Immature natural killer cell (primary cell): ENCODE results near the gene TMEM135. TPM values are rescaled to one million over a fixed set of nuclear protein-coding genes. Genes with fewer than 3 reads are reported as not detected.
"Not testable (repeated sequence)": the region's sequence is repeated elsewhere in the genome, so short reads cannot be mapped to it uniquely, and the experiment has no call there.

Experiments
- DNase-seq, 3 donors: peaks; one replicate each; pipeline ENCODE4 v3.0.0; 2022; ENCODE audit warnings: mixed read lengths in 1 of 3
- H3K27ac Mint-ChIP-seq, 6 donors: one replicate each; pipeline ENCODE4 v1.8.0; 2020; ENCODE audit warnings: mixed read lengths in 6 of 6, mild to moderate bottlenecking in 5 of 6, inconsistent platforms in 4 of 6, moderate library complexity in 3 of 6
- H3K27me3 Mint-ChIP-seq, 3 donors: one replicate each; pipeline ENCODE4 v1.8.0; 2020 to 2021; ENCODE audit warnings: low read depth in 3 of 3, mild to moderate bottlenecking in 3 of 3, mixed read lengths in 3 of 3, moderate library complexity in 3 of 3, inconsistent platforms in 1 of 3
- H3K36me3 Mint-ChIP-seq, 3 donors: one replicate each; pipeline ENCODE4 v1.8.0; 2020; ENCODE audit warnings: mixed read lengths in 3 of 3, inconsistent platforms in 2 of 3, mild to moderate bottlenecking in 2 of 3
- H3K4me1 Mint-ChIP-seq, 2 donors: one replicate each; pipeline ENCODE4 v1.8.0; 2020; ENCODE audit warnings: inconsistent platforms in 2 of 2, mild to moderate bottlenecking in 2 of 2, mixed read lengths in 2 of 2, moderate library complexity in 1 of 2
- H3K4me3 Mint-ChIP-seq, 5 donors: one replicate each; pipeline ENCODE4 v1.8.0; 2020; ENCODE audit warnings: mild to moderate bottlenecking in 5 of 5, mixed read lengths in 5 of 5, inconsistent platforms in 3 of 5, moderate library complexity in 3 of 5
- H3K9me3 Mint-ChIP-seq, 6 donors: one replicate each; pipeline ENCODE4 v1.8.0; 2020; ENCODE audit warnings: mild to moderate bottlenecking in 6 of 6, mixed read lengths in 6 of 6, inconsistent platforms in 4 of 6, moderate library complexity in 3 of 6
- polyA plus RNA-seq, 3 donors: library from polyadenylated mRNA; unstranded; fragments of 300-500 nt; fragmentation: Illumina TruSeq; gene quantifications; one replicate each; pipeline ENCODE4 v1.2.3, GENCODE V29; 2021

Gene TMEM135
- polyA plus RNA-seq, 3 donors from 2014 or later: 7.3 to 20.2 (median 11.3) TPM

- H3K36me3 Mint-ChIP-seq: no peaks in the 10 kb centered on the region
- H3K27me3 Mint-ChIP-seq: peaks cover 0 to 5% (median 5%) of the 10 kb centered on the region in 3 donors
- no peaks in the 10 kb centered on the region for H3K9me3 Mint-ChIP-seq
- H3K4me3 Mint-ChIP-seq: no peak overlapping the region
- DNase-seq: no peak
- H3K27ac Mint-ChIP-seq: no peak overlapping the region
- H3K4me1 Mint-ChIP-seq: no peaks in the 10 kb centered on the region
These were observed 31.7 kb upstream of the TMEM135 start for GRCh38 chr11:87006035-87006434.

GRCh38 chr11:87007963-87008362 is 29.8 kb upstream of the TMEM135 start:
- H3K36me3 Mint-ChIP-seq: no peaks in the 10 kb centered on the region
- H3K9me3 Mint-ChIP-seq: no peaks in the 10 kb centered on the region
- no peak overlapping the region for H3K27ac Mint-ChIP-seq
- H3K4me3 Mint-ChIP-seq: no peak overlapping the region
- no peaks in the 10 kb centered on the region for H3K4me1 Mint-ChIP-seq
- no peak for DNase-seq
- H3K27me3 Mint-ChIP-seq: peaks cover 0 to 5% (median 5%) of the 10 kb centered on the region in 3 donors

GRCh38 chr11:87012089-87012488 is 25.6 kb upstream of the TMEM135 start:
- no peak overlapping the region for H3K4me3 Mint-ChIP-seq
- no peak for DNase-seq
- no peak overlapping the region for H3K27ac Mint-ChIP-seq
- H3K36me3 Mint-ChIP-seq: no peaks in the 10 kb centered on the region
- peaks cover 0 to 5% (median 3%) of the 10 kb centered on the region in 3 donors for H3K27me3 Mint-ChIP-seq
- H3K4me1 Mint-ChIP-seq: no peaks in the 10 kb centered on the region
- no peaks in the 10 kb centered on the region for H3K9me3 Mint-ChIP-seq

GRCh38 chr11:87012673-87013072 is 25.1 kb upstream of the TMEM135 start:
- H3K4me3 Mint-ChIP-seq: no peak overlapping the region
- peaks cover 0 to 1% of the 10 kb centered on the region in 2 donors for H3K4me1 Mint-ChIP-seq
- H3K27me3 Mint-ChIP-seq: peaks cover 0 to 5% (median 3%) of the 10 kb centered on the region in 3 donors
- no peaks in the 10 kb centered on the region for H3K9me3 Mint-ChIP-seq
- H3K27ac Mint-ChIP-seq: no peak overlapping the region
- no peaks in the 10 kb centered on the region for H3K36me3 Mint-ChIP-seq
- DNase-seq: no peak

GRCh38 chr11:87013912-87014825 is 23.6 kb upstream of the TMEM135 start:
- H3K9me3 Mint-ChIP-seq: no peaks in the 10 kb centered on the region
- no peak overlapping the region for H3K27ac Mint-ChIP-seq
- H3K4me1 Mint-ChIP-seq: peaks cover 5 to 6% of the 10 kb centered on the region in 2 donors
- H3K27me3 Mint-ChIP-seq: peaks cover 0 to 5% (median 1%) of the 10 kb centered on the region in 3 donors
- DNase-seq: no peak
- H3K4me3 Mint-ChIP-seq: no peak overlapping the region
- H3K36me3 Mint-ChIP-seq: no peaks in the 10 kb centered on the region

- H3K27ac Mint-ChIP-seq: no peak overlapping the region
- H3K4me1 Mint-ChIP-seq: peaks cover 5 to 6% of the 10 kb centered on the region in 2 donors
- H3K36me3 Mint-ChIP-seq: peaks cover 0 to 3% (median 0%) of the 10 kb centered on the region in 3 donors
- H3K27me3 Mint-ChIP-seq: peaks cover 0 to 3% (median 1%) of the 10 kb centered on the region in 3 donors
- H3K4me3 Mint-ChIP-seq: no peak overlapping the region
- DNase-seq: no peak
- H3K9me3 Mint-ChIP-seq: no peaks in the 10 kb centered on the region
These were observed 22.1 kb upstream of the TMEM135 start for GRCh38 chr11:87015645-87016044.

GRCh38 chr11:87019613-87020271 is 18.0 kb upstream of the TMEM135 start:
- Mint-ChIP-seq H3K36me3 (peaks cover 0 to 3% (median 0%) of the 10 kb centered on the region in 3 donors), H3K4me3 (no peak overlapping the region), H3K4me1 (peaks cover 5 to 6% of the 10 kb centered on the region in 2 donors), H3K27ac (no peak overlapping the region), H3K9me3 (no peaks in the 10 kb centered on the region), H3K27me3 (peaks cover 3 to 13% (median 5%) of the 10 kb centered on the region in 3 donors)
- no peak for DNase-seq

GRCh38 chr11:87020336-87020735 is 17.4 kb upstream of the TMEM135 start:
- H3K27me3 Mint-ChIP-seq: peaks cover 3 to 13% (median 5%) of the 10 kb centered on the region in 3 donors
- peaks cover 5 to 6% of the 10 kb centered on the region in 2 donors for H3K4me1 Mint-ChIP-seq
- peaks cover 0 to 3% (median 0%) of the 10 kb centered on the region in 3 donors for H3K36me3 Mint-ChIP-seq
- no peak for DNase-seq
- no peak overlapping the region for H3K4me3 Mint-ChIP-seq
- H3K27ac Mint-ChIP-seq: no peak overlapping the region
- H3K9me3 Mint-ChIP-seq: no peaks in the 10 kb centered on the region

- peaks cover 5 to 6% of the 10 kb centered on the region in 2 donors for H3K4me1 Mint-ChIP-seq
- H3K4me3 Mint-ChIP-seq: no peak overlapping the region
These were observed 16.9 kb upstream of the TMEM135 start for GRCh38 chr11:87020764-87021365.

GRCh38 chr11:87022254-87022653 is 15.5 kb upstream of the TMEM135 start:
- peaks cover 5 to 6% of the 10 kb centered on the region in 2 donors for H3K4me1 Mint-ChIP-seq
- H3K9me3 Mint-ChIP-seq: no peaks in the 10 kb centered on the region
- H3K36me3 Mint-ChIP-seq: peaks cover 0 to 3% (median 0%) of the 10 kb centered on the region in 3 donors
- DNase-seq: no peak
- peaks cover 2 to 13% (median 5%) of the 10 kb centered on the region in 3 donors for H3K27me3 Mint-ChIP-seq
- no peak overlapping the region for H3K27ac Mint-ChIP-seq
- no peak overlapping the region for H3K4me3 Mint-ChIP-seq

More at GRCh38 chr11:87020764-87021365, 16.9 kb upstream of the TMEM135 start:
- H3K27ac Mint-ChIP-seq: no peak overlapping the region
- DNase-seq: no peak
- H3K9me3 Mint-ChIP-seq: no peaks in the 10 kb centered on the region
- H3K36me3 Mint-ChIP-seq: peaks cover 0 to 3% (median 0%) of the 10 kb centered on the region in 3 donors
- peaks cover 2 to 13% (median 5%) of the 10 kb centered on the region in 3 donors for H3K27me3 Mint-ChIP-seq

- peaks cover 0 to 3% (median 0%) of the 10 kb centered on the region in 3 donors for H3K36me3 Mint-ChIP-seq
- H3K4me1 Mint-ChIP-seq: peaks cover 4% of the 10 kb centered on the region in 2 donors
- H3K9me3 Mint-ChIP-seq: no peaks in the 10 kb centered on the region
- H3K4me3 Mint-ChIP-seq: no peak overlapping the region
- DNase-seq: no peak
- peaks cover 2 to 13% (median 5%) of the 10 kb centered on the region in 3 donors for H3K27me3 Mint-ChIP-seq
- no peak overlapping the region for H3K27ac Mint-ChIP-seq
These were observed 15.0 kb upstream of the TMEM135 start for GRCh38 chr11:87022738-87023137.

- H3K9me3 Mint-ChIP-seq, DNase-seq, H3K27ac Mint-ChIP-seq, H3K27me3 Mint-ChIP-seq, H3K4me3 Mint-ChIP-seq, H3K4me1 Mint-ChIP-seq, H3K36me3 Mint-ChIP-seq: not testable (repeated sequence)
These were observed 11.3 kb upstream of the TMEM135 start for GRCh38 chr11:87026415-87026814.

- Mint-ChIP-seq H3K27me3 (no peaks in the 10 kb centered on the region), H3K9me3 (no peaks in the 10 kb centered on the region), H3K4me1 (peaks cover 6 to 7% of the 10 kb centered on the region in 2 donors), H3K4me3 (peak overlapping the region in 3 of 5 donors; percentile 9 to 42 (median 14)), H3K36me3 (no peaks in the 10 kb centered on the region), H3K27ac (no peak overlapping the region)
- DNase-seq: no peak
These were observed 7.2 kb upstream of the TMEM135 start for GRCh38 chr11:87030458-87031054.
